22Rv1 (cell line): ENCODE results near the gene WWC1.
A peak's percentile ranks its signal among the peaks of the same experiment; 100 is the strongest.
"Not testable (repeated sequence)": the region's sequence is repeated elsewhere in the genome, so short reads cannot be mapped to it uniquely, and the experiment has no call there.

Experiments used
- H3K27ac ChIP-seq: fragments of 450-650 bp; 2 replicates; pipeline ENCODE4 v1.5.1; 2017
- CTCF ChIP-seq: fragments of 450-650 bp; IDR thresholded peaks from 2 replicates; pipeline ENCODE4 v1.5.1; 2017; ENCODE audit warnings: mild to moderate bottlenecking
- ZFX ChIP-seq: fragments of 450-650 bp; IDR thresholded peaks from 2 replicates; pipeline ENCODE4 v1.6.1; 2017; ENCODE audit warnings: antibody characterized with exemption, borderline replicate concordance

The WWC1 gene

GRCh38 chr5:168339109-168339771 is 47.8 kb downstream of the WWC1 start:
- H3K27ac ChIP-seq: no peak overlapping the region
- TF ChIP-seq ZFX (no peak), CTCF (no peak)

GRCh38 chr5:168339772-168340140 is 48.3 kb downstream of the WWC1 start:
- H3K27ac ChIP-seq: not testable (repeated sequence)

- no peak overlapping the region for H3K27ac ChIP-seq
- TF ChIP-seq ZFX (no peak), CTCF (no peak)
Measured at GRCh38 chr5:168340487-168340886, 49.0 kb downstream of the WWC1 start.

DNA sequence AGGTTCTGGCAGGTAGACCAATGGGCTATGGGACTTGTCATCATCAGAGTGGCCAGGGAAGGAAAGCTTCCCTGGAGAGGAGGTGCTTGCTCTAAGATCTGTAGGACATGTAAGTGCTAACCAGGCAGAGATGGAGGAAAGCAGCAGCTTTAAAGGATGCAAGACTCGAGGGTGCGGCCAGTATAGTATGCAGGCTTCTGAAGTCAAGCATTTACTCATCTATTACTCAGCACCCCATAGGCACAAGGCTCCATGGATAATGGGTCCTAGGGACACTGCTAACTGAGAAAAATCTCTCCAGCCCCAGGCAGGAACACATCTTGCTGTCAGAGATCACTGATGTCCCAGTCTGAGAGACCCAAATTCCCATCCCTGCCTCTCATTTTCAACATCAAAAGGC is 49.7 kb downstream of the WWC1 start:
- no peak overlapping the region for H3K27ac ChIP-seq
- TF ChIP-seq CTCF (no peak), ZFX (no peak)

DNA sequence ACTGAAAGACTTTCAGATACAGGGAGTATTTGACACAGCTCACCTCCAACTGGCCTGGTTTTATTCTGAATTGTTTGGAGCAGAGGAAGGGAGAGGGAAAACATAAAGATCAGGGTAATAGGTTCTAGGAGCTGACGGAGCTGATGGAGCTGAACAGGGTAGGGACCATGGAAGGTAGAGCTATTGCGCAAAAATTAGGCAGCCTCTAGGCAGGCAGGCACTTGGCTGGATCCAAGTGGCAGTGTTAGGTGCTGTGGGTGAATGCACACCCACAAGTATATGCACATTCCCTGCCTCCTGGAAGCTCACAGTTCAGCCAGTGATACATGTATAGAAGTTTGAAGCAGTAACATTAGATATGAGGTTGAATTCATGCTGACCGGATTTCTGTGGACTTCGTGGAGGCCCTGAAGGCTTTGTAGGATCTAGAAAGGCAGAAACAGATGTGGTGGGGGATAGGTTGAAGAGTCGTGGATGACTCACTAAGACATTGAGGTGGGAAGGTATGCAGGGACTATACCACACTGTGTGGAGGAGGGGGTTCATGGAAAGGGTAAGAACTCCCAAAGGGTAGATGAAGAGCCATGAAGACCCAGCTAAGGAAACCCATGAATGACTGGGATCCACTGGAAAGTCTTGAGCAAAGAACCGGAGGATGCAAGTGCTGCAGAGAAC is 50.8 kb downstream of the WWC1 start:
- TF ChIP-seq CTCF (no peak), ZFX (no peak)
- no peak overlapping the region for H3K27ac ChIP-seq

DNA sequence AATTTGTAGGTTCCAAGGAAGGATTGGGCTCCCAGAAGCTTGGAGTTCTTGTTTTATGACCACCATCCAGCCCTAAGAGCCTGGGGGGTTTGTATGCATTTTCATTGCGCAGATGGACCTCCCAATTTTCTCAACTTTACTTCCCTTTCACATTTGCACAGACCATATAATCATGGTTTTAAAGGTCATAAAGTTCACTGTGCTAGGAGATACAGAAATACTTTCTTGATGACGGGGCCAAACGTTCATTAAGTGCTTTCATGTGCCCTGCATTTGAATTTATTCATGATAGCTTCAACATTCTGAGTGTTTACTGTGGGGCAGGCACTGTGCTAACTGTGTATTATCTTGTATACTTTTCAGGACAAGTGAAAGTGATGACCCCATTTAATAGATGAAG is 51.5 kb downstream of the WWC1 start:
- no peak for TF ChIP-seq ZFX
- TF ChIP-seq CTCF: no peak
- H3K27ac ChIP-seq: no peak overlapping the region

DNA sequence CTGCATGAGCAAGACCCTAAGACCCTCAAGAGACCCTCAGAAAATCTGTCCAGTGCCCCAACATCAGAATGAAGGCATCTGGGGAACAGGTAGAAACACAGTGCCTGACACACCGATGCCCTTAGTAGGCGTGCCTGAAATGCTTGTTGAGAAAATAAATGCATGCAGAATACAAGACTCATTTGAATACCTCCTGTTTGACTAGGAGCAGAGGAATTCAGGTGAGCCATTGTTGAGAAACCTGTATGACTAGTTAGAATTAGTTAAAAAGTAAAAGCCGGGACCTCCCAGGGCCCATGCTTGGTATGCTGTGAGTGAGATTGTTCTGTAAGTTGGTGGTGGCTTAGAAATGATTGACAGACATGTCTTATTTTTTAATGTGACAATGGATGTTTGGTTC is 55.0 kb downstream of the WWC1 start:
- TF ChIP-seq CTCF (no peak), ZFX (no peak)
- peak overlapping the region; percentile 100 for H3K27ac ChIP-seq
